HFF-Myc (cell line): Measurements from ENCODE around the gene CCDC107.

Experiments
- DNase-seq: peaks from one replicate; pipeline ENCODE4 v3.0.0-alpha.2; 2011; ENCODE audit warnings: low read depth; ENCODE audit errors: extremely low read depth
- H3K4me3 ChIP-seq: replicated peaks from 2 replicates; pipeline ENCODE4 v1.5.1; 2011; ENCODE audit warnings: low read depth, mild to moderate bottlenecking, control low read depth, low read length
- CTCF ChIP-seq: IDR thresholded peaks from 2 replicates; pipeline ENCODE4 v1.5.1; 2012; ENCODE audit warnings: mild to moderate bottlenecking, low read depth, low read length, control low read depth; ENCODE audit errors: missing control alignments

The CCDC107 gene

DNA sequence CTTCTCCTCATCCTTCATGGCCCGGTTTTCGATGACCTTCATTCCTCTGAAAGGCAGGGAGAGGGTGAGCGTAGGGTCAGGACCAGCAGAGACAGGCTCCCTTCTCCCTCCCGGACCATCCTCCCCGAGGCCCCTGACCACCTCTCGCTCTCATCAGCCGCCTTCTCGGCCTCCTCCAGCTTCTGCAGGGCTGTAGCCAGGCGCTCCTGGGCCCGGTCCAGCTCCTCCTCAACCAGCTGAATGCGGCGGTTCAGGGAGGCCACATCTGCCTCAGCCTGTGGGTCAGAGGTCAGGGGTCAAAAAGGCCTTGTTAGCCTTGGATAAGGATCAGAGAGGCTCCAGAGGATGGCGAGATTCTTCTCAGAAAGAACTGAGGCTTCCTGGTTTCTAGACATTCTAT is 27.4 kb downstream of the CCDC107 start:
- no peak for DNase-seq
- H3K4me3 ChIP-seq: no peak overlapping the region
- no peak for TF ChIP-seq CTCF

GRCh38 chr9:35686222-35687203 is 28.4 kb downstream of the CCDC107 start:
- no peak for TF ChIP-seq CTCF
- DNase-seq: no peak
- H3K4me3 ChIP-seq: peak overlapping the region; percentile 100

GRCh38 chr9:35687306-35687705 is 29.2 kb downstream of the CCDC107 start:
- DNase-seq: no peak
- TF ChIP-seq CTCF: no peak
- H3K4me3 ChIP-seq: peak overlapping the region; percentile 100

DNA sequence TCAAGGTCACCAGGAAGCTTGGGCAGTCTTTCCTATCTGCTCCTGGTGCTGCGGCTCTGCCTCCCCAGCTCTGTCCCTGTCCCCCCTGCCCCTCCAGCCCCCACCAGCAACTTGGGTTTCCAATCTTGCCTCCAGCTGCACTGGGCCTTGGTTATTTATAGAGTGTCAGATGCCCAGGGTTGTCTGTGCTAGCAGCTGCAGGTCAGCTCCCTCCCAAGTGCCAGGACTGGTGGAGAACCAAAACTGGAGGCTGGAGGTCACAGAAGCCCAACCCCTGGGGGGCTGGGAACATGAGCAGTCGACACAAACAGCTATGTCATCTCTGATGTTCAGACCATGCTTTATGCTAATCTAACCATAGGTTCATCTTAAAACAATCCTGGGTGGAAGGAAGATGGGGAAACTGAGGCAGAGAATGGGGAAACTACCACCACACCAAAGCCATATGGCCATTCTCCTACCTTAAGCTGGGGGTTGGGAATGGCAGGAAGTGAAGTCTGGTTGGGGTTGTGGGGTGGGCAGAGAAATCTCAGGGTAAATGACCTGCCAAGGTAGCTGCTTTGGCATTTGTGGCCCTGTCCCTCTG is 30.0 kb downstream of the CCDC107 start:
- no peak for TF ChIP-seq CTCF
- H3K4me3 ChIP-seq: peak overlapping the region; percentile 100
- no peak for DNase-seq

GRCh38 chr9:35688558-35689541 is 30.8 kb downstream of the CCDC107 start:
- peak overlapping the region; percentile 100 for H3K4me3 ChIP-seq
- TF ChIP-seq CTCF: no peak
- peak; percentile 71 for DNase-seq

GRCh38 chr9:35689542-35690293 is 31.6 kb downstream of the CCDC107 start, which contains the start of gene TPM2:
Gene TPM2 (minus strand): TSS chr9:35689925. CDS start chr9:35689817, 108 bp downstream.
- no peak for DNase-seq
- H3K4me3 ChIP-seq: peak within 1 kb of the TSS; percentile 100
- no peak for TF ChIP-seq CTCF
